HG02938 (cell line): ENCODE data around the gene OR4A5.
"Not testable (repeated sequence)": the region's sequence is repeated elsewhere in the genome, so short reads cannot be mapped to it uniquely, and the experiment has no call there.

Source experiments
- ATAC-seq: cut with Tn5 transposase; IDR thresholded peaks from one replicate; pipeline ENCODE4 v1.9.1; 2021; ENCODE audit warnings: mild to moderate bottlenecking, moderate library complexity; ENCODE audit not compliant: unreplicated experiment

OR4A5 gene

GRCh38 chr11:54706532-54706931 is at the start of gene OR4A5:
TSS of gene OR4A5 (plus strand) at chr11:54706832. CDS start at chr11:54706885, 53 bp downstream.
- not testable (repeated sequence) for ATAC-seq

GRCh38 chr11:54720094-54720493 is 13.5 kb downstream of the OR4A5 start:
- not testable (repeated sequence) for ATAC-seq
